GM18868 (cell line): ENCODE results near the gene CPN2.

Experiments
- ATAC-seq: cut with Tn5 transposase; IDR thresholded peaks from one replicate; pipeline ENCODE4 v1.9.1; 2021; ENCODE audit warnings: mild to moderate bottlenecking, moderate library complexity; ENCODE audit not compliant: unreplicated experiment

Gene CPN2

DNA sequence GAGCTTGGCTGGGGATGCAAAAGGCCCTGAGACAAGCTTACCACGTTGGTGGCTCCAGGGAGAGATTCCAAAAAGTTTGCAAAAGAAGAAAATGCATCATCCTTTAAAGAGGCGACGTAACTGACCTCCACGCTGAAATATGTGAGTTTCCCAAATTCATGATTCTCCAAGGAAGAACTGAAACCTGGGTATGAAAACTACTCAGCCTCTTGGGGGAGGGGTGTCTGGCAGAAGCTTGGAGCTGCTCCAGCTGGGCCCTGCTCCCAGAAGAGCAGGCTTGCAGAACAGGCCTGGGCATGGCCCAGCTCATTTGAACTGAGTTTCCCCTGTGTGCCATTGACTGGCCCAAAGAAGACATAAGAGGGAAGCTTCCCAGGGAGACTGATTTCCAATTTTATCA, 20.5 kb downstream of the CPN2 start:
- no peak for ATAC-seq

DNA sequence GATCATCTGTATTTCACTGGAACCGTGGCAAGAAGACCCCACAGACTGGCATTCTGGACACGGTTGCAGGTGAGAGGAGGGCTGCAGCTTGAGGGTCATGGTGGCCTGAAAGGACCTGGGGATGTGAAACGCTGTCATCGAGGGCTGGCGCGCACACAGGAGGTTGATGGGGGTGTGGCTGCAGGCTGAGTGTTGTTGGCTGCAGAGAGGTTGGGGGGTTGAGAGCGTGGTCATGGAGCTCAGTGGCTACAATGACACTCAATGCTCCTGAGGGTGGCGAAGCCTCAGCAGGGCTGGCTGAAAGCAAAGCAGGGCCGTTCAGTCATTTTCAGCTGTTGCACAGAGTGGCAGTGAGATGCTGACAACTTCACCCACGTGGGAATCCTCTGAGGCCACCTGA, 21.0 kb downstream of the CPN2 start:
- ATAC-seq = no peak

GRCh38 chr3:194329583-194329965, 21.6 kb downstream of the CPN2 start:
- ATAC-seq = no peak

- ATAC-seq = no peak
Observed at GRCh38 chr3:194328942-194329582, 22.1 kb downstream of the CPN2 start.

DNA sequence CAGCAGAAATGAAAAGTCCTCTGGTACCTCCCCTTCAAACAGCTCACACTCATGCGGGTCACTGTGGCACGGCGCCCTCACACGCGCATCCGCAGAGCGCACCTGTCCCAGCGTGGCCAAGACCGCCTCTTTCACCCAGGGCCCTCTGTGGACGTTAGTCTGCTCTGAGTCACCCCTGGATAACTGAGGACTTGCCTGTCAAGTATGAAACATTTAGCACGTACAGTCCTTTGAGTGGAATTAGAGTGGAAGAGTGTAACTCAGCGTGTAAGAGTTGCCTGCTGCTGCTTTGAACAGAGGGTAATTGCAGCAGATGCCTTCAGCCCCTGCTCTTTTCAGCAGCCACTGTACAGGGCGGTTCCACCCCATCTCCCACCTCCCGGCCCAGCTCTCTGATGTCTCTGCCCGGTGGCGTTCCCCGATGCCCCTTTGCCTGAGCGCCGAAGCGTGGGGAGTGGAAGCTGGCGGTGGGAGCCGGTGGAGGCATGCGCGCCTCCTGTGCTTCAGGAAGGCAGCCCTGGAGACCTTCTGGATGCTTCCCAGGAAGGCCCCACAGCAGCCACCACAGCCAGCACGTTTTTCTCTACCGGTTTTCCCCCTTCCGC, 23.0 kb downstream of the CPN2 start:
- ATAC-seq = no peak

DNA sequence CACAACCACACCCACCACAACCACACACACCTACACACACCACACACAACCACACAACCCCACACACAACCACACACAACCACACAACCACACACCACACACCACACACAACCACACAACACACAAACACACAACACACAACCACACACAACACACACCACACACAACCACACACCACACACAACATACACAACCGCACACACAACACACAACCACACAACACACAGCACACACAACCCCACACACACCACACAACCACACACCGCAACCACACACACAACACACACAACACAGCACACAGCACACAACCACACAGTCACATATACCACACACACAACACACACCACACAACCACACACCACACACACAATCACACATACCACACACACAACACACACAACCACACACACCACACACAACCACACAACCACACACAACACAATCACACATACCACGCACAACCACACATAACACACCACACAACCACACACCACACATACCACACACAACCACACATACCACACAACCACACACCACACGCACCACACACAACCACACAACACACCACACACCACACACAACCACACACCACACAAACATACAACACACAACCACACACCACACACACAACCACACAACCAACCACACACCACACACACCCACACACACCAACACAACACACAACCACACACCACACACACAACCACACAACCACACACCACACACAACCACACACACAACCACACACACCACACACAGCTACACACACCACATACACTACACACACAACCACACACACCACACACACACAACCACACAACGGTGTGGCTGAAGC, 23.7 kb downstream of the CPN2 start:
- no peak for ATAC-seq

GRCh38 chr3:194326968-194327217, 24.2 kb downstream of the CPN2 start:
- no peak for ATAC-seq

DNA sequence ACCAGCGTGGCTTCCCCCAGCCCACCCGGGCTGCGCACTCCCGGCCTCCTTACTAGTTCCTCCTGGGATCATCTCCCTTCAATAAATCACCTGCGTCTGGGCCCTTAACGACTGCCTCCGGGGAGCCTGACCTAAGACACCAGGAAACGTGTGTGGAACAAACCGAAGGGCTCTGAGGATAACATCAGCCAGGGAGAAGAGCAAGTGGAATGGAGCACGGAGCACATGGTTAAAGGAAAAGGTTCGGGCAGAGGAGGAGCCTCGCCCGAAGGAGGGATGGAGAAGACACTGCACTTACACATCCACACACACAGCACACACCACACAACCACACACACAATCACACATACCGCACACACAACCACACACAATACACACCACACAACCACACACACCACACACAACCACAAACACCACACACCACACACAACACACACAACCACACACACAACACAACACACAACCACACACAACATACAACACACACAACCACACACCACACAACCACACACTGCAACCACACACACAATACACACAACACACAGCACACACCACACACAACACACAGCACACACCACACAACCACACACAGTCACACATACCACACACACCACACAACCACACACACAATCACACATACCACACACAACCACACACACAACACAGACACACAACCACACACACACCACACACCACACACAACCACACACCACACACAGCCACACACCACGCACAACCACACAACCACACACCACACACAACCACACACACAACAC, 24.7 kb downstream of the CPN2 start:
- ATAC-seq = no peak

DNA sequence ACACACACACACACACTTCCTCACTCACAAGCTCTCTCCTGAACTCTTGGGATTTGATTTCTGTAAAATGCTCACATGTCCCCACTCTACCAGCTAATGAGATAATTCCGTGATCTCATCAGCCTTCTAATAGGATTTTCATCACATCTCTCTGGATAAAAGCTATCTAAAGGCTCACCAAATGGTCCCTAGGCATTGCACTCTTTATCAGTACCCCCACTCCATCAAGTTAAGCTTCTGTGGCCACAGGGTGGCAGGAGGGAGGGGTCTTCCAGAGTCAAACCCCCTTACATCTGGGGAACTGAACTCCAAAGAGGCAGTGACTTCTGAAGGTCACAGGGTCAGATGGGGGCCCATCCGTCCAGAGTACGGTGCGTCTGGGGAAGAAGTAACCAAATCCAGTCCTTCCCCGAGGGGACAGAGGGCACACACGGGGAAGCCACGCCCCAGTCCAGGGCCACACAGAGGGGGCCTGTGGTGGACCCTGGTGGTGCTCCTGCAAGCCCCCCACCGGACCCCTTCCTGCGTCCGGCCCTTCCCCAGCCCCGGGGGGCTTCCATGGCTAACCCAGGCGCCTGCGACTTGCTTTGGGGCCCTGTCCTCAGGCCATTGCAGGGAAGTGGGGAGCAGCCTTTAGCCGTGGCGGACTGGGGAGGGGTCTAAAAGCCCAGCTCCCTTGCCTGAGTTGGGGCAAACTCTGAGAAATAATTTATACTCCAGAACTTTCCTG, 25.5 kb downstream of the CPN2 start:
- no peak for ATAC-seq

- no peak for ATAC-seq
Observed at GRCh38 chr3:194324823-194325327, 26.3 kb downstream of the CPN2 start.

- ATAC-seq = peak; percentile 77
Observed at GRCh38 chr3:194323785-194324735, 27.1 kb downstream of the CPN2 start.

- no peak for ATAC-seq
Observed at GRCh38 chr3:194322678-194323211, 28.4 kb downstream of the CPN2 start.

GRCh38 chr3:194321693-194322640, 29.2 kb downstream of the CPN2 start:
- no peak for ATAC-seq

- no peak for ATAC-seq
Observed at GRCh38 chr3:194320744-194321243, 30.3 kb downstream of the CPN2 start.

DNA sequence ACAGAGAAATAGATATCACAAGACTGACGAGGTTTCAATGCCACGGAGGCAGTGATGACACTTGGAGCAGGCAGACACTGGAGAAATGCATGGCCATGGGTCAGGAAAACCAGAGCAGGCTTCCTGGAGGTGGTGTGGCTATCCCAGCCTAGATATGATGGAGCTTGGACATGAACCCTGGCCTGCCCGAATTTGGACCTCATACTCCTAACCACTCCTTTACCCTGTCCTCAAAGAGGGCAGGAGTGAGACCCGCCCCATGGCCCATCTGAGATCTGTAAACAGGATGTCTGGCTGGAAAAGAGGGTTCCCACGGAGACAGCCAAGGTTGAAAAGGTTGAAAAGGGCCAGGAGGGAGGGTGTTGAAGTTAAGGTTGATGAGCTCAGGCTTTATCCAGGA, 31.0 kb downstream of the CPN2 start:
- no peak for ATAC-seq

DNA sequence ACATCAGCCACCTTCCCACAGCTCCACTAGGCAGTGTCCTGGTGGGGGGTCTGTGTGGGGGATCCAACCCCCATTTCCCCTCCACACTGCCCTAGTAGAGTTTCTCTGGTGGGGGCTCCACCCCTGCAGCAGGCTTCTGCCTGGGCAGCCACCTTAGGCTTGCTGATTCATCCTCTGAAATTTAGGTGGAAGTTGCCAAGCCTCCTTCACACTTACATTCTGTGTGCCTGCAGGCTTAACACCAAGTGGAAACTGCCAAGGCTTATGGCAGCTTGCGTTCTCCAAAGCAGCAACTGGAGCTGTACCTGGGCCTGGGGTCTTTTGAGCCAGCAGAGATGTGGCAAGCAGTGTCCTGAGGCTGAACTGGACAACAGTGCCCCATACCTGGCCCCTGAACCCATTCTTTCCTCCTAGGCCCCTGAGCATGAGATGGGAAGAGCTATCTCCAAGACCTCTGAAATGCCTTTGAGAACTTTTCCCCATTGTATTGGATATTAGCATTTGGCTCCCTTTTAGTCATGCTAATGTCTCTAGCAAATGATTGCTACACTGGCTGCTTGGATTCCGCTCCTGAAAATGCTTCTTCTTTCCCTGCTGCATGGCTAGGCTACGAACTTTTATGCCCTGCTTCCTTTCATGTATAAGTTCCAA, 32.5 kb downstream of the CPN2 start:
- no peak for ATAC-seq

GRCh38 chr3:194316918-194317317, 34.2 kb downstream of the CPN2 start:
- ATAC-seq = no peak

DNA sequence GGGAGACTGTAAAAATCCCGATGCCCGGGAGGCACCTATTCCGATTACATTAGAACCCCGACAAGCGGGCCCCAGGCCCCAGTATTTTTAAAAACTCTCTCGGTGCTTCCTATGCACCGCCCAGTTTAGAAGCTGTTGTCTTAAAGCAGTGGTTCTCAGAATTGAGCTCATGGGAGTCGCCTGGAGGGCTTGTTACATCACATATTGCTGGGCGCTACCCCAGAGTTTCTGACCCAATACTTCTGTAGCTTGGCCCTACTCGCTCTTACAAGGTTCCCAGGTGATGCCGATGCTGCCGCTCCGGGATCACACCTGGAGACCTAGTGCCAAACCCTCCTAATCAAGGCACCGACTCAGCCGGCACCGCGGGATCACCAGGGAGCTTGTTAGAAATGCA, 35.2 kb downstream of the CPN2 start:
- ATAC-seq = peak; percentile 24
